ENCODE measurements around the gene GPC4. TPM values are rescaled to one million over a fixed set of nuclear protein-coding genes. Genes with fewer than 3 reads are reported as not detected.

The GPC4 gene
- 11.6 TPM for total RNA-seq
- long read RNA-seq, full-length matches to known transcripts, result 8 of 10 reads
- long read RNA-seq, partial matches to known transcripts, result 2 of 10 reads
- long read RNA-seq, other reads (novel, unspliced or antisense), result 0 of 10 reads

DNA sequence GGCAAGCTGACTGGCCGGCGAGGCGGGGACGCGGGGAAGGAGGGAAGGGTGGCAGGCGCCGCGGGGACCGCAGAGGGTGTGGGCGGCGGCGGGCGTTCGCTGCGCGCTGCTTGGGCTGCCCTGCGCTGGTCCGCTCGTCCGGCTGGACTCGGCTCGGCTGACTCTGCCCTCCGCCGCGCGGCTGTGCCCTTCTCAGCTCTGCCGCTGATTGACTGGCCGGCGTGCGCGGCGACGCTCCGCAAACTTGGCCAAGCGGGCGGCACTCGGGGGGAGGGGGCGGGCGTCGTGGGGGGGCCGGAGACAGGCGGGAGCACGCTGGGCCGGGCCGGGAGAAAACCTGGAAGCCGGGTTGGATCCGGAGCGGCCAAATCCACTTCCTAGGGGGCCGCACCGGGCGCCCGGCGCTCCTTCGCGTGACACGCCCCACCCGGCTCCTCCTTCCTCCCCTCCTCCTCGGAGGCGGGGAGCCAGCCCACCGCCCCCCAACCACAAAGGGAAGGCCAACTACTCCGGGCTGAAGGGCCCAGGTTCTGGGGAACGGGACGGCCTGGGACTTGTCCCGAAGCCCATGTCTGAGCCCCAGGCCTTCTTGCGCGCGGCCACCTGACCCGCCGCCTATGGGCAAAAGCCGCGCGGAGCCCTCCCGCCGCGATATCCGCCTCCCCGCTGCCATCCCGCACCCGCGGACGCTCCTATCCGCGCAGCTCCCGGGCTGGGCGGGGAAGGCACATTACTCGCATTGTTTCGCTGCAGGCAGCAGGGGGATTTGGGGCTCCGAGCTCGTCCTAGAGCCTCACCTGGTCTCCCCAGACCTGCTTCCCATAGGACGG, at the start of gene GPC4:
TSS of gene GPC4 (minus strand) at position 214 of the 830 bp plus-strand sequence. CDS start 524 bp downstream, outside the sequence.
- ATAC-seq, result peak; percentile 89
- peak; percentile 78 for DNase-seq
- intact Hi-C loops (cut with micrococcal nuclease), result no loop called here

DNA sequence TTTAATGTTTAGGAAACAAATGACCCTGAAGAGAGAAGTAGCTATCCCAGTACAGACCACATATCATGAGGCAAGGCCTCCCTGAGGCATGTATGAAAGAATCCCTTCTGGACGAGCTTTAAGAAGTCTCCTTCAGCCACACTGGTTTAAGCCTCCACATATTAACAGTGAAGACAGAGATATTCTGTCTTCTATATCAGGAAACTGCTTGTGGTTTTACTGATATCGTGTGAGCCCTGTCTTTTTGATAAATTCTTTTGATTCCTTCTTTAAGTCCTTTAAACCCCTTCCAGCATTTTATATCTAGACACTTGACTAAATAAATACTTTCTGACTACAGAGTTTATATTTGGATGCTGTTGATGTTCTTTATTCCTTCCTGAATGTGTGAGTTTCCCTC, 45.9 kb upstream of the GPC4 start:
- ATAC-seq, result no peak
- no peak for DNase-seq
- intact Hi-C loops (cut with micrococcal nuclease), result no loop called here

DNA sequence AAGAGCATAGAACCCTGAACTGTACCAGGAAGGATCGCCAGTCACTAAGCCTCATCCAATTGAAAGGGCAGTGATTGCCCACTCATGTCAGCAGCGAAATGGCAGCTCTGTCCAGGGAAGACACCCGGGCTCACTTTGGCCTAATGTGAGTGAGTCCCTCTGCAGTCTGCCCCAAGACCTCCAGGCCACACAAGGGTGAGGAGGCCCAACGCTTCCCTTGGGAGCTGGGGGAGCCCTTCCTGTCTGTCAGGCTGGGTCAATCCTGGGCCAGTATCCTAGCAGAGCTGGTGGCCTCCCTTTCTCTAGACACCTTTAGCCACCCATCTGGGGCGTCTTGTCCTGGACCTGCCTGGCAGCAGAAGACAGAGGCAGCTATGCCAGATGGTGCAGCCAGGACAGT, 39.6 kb upstream of the GPC4 start:
- no peak for DNase-seq
- no peak for ATAC-seq
- intact Hi-C loops (cut with micrococcal nuclease), result no loop called here

DNA sequence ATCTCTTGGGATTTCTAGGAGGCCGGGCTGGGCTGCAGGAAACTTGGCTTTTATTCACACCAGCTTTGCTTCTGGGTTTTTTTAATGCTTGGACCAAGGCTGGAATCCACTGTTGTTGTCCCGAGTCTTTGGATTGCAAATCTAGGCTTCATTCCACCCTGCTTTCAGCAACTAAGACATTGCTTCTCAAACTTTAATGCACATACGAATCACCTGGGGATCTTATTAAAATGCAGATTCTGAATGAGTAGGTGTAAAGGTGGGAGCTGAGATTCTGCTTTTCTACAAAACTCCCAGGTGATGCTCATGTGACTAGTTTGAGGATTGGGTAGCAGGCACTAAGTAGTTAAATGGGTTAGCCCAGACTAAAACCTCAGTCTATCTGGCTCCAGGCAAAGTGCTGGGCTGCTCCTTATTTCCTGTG, 39.2 kb upstream of the GPC4 start:
- intact Hi-C loops (cut with micrococcal nuclease), result no loop called here
- no peak for DNase-seq
- peak; percentile 33 for ATAC-seq

DNA sequence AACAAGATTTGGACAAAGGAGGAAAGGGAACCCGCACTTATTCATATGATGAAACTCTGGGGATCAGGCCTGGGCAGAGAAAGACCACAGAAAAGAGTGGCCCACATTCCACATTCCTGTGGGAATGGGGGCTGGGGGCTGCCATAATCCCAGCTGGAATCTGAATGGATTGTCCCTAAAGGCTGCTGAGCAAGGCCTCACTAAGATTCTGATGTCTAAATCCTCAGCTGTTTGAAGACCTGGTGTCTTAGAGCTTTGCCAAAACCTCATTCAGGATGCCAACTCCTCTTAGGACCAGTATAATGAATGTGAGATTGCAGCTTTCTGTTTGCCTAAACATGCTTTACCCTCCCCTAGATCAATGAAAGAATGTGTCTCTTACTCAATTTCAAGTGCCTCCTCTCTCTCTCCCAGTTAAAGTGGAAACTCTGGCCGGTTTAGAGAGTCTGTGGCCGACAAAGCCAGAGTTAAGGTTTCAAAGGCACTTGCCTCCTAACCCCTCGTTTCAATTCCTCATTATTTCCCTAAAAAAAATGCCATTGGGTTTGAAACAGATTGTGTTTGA, 33.3 kb upstream of the GPC4 start:
- intact Hi-C loops (cut with micrococcal nuclease), result no loop called here
- ATAC-seq, result no peak
- DNase-seq, result no peak

DNA sequence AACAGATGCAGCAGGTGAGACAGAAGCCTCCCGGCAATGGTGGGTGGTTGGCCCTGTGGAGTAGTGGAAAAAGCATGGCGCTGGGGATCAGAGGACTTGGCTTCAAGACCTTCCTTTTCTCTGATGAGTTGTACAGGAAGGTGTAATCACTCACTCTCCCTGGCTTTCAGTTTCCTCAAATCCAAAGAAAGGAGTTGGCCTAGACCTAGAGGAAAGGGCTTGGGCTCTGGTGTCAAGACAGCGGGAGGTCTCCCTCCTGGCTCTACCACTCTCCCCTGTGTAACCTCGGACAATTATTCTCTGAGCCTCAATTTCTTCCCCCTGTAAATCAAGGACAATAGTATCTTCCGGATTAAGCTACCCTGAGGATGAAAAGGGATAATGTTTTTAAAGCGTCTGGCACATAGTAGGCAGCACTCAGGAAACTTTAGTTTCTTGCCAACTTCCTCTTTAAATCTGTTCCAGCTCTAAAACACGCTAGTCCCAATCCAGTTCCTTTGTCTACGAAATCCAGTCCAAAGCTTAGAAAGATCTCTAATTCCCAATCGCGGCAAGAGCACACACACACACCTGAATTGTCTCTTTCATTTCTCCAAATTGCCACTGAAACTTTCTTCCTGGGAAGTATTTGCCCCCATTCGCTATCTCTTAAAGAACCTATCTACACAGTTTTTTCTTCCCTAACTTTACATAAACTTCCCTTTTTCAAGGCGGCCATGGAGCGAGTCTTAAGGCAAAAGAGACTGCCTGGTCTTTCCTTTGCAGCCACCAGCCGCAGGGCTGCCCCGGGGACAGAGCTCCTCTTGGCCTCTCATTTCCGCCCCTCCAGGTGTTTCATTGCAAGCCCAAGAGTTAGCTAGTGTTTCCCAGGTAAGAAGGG, 29.9 kb upstream of the GPC4 start:
- DNase-seq (no peak), ATAC-seq (peak; percentile 25)
- intact Hi-C loops (cut with micrococcal nuclease), result no loop called here

DNA sequence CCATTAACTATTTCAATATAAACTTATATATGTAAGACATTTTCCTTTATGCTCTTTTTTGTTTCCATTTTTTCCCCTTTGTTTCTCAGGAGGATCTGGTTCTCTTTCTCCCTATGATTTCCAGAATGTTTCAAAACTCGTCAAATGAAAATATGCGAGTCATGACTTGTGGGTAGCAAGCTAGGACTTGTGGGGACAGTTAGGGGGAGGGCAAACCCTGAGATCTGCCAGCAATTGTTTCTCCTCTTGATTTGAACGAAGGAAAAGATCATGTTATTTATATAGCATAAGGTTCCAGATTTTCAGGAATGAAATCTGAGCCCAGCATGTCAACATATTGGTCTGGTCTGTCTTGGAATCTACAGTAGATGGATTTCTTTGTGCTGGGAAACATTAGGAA, 28.9 kb upstream of the GPC4 start:
- intact Hi-C loops (cut with micrococcal nuclease), result no loop called here
- DNase-seq (no peak), ATAC-seq (no peak)

DNA sequence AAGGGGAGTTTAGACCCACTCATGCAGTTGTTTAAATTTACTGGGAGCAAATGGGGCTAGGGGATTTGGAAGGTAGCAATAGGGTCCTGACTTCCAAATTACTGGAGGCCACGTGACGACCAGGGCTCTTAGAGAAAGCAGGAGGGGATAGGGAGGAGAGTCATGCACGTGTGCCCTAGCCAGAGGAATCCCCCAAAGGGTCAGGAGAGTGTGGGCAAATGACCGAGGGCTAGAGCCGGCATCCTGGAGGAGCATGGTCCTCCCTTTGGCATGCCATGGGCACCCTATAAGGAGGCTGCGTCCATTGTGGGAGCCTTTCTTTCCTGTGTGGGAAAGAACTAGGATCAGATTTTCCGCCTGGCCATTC, 25.5 kb upstream of the GPC4 start:
- no peak for DNase-seq
- ATAC-seq, result no peak
- intact Hi-C loops (cut with micrococcal nuclease), result no loop called here

DNA sequence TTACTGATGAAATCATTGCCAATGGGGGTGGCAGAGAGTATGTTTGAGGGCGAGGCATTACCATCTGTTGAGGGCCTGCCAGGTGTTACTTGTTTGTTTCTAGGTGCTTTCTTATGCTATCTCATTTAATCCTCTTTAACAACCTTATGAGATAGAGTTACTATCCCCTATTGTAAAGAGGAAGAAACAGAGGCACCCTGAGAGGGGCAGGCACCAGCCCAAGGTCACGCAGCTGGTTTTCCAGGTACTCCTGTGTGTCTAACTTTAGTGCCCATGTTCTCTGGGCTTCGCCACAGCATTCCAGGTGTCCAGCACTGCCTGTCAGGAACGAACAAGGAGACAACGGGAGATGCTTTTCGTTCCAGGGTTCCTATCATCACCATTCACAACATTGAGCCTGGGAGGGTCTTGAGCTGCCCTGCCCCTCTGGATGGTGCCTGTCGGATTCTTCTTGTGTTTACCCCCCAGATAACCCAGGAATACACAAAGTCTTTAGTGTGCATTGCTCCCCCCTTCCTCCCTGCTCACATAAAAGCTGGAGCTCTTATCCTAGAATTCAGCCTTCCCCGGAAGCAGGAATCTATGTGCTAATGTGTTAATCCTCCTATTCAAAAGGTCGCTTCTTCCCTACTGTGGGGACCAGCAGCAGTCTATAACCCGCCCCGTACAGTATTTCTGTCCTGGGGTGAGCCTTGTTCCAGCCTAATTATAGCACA, 24.9 kb upstream of the GPC4 start:
- intact Hi-C loops (cut with micrococcal nuclease), result no loop called here

DNA sequence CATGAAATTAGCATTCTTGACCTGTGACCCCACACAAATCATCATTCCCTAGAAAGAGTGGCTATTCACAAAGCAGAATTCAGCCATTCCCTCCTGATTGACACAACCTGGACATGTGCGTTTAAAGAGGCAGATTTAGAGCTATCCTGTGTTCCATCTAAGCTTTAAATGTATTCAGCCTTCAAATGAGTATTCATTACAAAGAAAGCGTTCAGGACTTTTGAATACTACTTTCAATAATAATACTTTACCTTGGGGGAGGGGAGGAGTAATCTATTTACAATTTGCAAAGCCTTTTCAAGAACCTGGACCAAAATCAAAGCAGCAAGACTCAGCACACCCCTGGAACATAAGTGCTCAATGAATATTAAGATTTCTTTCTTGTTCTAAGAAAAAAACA, 22.5 kb upstream of the GPC4 start:
- intact Hi-C loops (cut with micrococcal nuclease), result no loop called here
- DNase-seq, result no peak
- ATAC-seq, result no peak

More for the DNA sequence above, 24.9 kb upstream of the GPC4 start:
- DNase-seq (no peak), ATAC-seq (no peak)

DNA sequence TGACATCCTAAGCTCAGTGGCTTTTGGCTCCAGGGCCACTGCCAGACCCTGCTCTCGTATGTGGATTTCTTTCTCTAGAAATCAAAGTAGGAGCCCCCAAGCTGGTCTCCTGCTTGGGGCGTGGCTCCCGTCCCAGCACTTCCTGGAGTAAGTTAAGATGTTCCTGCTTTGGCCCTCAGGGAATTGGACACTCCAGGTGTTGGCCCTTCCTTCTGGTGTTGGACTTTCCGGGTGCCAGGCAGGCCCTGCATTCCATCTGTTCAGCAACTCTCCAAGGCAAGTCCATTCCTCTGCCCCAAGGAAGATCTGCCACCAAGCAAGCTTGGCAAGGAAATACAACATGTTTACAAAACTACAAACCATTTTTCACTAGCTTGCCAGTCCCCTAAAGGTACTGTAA, 22.1 kb upstream of the GPC4 start:
- no peak for DNase-seq
- intact Hi-C loops (cut with micrococcal nuclease), result no loop called here
- ATAC-seq, result no peak

DNA sequence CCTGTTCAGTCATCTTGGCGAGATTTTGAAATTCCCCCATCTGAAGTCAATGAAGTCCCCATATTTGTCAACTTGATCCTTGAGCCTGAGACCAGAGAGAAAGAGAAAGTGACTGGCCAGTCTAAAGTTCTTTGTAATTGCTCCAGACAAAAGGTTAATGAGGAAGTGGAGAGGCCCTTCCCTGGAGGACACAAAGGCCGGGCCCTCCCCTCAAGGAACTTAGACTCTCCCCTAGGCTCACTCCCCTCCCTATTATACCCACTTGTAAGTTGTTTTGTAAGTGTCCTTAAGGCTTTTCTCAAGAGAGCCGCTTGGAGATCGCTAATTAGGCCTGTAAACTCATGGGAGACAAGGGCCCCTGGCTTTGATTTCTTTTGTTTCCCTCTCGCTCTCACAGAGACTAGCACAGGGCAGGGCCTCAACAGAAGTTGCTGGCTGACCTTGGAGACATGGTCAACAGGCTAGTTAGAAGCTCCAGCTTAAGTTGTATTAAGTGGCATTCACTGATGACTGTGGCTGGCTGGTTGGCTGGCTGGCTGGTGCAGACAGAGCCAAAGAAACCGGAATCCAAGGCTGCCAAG, 20.3 kb upstream of the GPC4 start:
- intact Hi-C loops (cut with micrococcal nuclease), result no loop called here
- DNase-seq, result no peak
- ATAC-seq, result no peak

DNA sequence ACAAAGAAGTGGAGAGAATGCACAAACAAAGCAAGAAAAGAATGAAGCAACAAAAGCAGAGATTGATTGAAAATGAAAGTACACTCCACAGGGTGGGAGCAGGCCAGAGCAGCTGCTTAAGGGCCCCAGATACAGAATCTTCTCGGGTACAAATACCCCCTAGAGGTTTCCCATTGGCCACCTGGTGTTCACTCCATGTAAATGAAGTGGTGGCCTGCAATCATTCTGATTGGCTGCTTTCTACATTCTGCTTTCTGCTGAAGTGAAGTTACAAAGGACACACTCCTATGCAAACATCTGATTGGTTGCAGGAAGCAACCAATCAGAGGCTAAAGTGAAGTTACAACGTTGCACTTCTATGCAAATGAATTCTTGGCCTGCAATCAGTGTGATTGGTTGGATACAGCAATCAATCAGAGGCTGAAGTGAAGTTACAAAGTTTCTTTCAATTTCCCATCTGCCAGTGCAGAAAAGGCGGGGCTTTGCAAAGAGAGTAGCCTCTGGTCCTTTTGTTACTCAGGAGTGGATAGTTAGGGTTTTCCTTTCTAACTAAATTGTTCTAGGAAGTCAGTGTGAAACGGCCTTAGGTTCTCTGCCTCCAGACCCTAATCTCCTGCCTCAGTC, 19.0 kb upstream of the GPC4 start:
- ATAC-seq, result no peak
- intact Hi-C loops (cut with micrococcal nuclease), result no loop called here
- no peak for DNase-seq

DNA sequence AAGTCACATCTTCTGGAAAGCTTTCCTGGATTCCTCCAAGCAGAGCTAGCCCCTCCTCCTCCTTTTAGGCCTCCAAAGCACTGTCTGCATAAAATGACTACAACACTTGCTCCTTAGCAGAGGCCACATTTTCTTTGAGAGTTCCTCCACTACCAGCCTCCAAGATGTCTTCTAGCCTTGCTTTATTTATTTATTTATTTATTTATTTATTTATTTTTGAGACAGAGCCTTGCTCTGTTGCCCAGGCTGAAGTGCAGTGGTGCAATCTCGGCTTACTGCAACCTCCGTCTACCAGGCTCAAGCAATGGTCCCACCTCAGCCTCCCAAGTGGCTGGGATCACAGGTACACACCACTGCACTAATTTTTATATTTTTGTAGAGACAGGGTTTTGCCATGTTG, 4.6 kb upstream of the GPC4 start:
- intact Hi-C loops (cut with micrococcal nuclease), result no loop called here
- ATAC-seq (no peak), DNase-seq (no peak)

DNA sequence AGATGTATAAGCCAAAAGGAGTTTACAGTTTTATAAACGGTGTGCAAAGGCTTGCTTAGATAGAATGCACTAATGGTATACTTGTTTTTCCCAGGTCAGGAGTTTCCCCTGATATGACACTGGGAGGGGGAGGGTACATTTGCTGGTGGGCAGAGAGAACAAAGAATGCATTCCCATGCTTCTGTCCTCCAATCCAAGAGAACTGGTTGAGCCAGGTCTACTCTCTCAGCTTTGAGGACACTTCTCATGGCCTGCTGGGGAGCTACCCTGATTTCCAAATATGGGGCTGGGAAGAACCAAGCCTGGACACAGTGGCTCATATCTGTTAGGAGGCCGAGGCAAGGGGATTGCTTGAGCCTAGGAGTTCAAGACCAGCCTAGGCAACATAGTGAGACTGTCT, 3.3 kb upstream of the GPC4 start:
- ATAC-seq, result no peak
- intact Hi-C loops (cut with micrococcal nuclease), result no loop called here
- no peak for DNase-seq

DNA sequence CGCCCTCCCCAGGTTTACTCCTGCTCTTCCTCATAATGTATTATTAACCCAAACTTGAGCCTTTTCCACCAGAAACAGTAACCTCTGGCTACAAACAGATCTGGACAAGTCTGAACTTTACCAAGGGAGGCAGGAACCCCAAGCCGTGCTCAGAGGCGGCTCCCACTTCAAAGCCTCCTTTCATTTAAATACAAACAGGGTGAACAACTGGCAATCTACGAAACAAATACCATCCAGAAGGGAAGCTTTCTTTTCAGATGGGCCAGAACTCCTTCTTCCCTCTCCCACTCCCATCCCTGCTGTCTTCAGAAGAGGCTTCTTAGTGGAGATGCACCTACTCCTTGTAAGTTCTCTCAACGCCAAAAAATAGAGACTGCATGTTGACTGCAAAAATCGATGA, 2.1 kb upstream of the GPC4 start:
- intact Hi-C loops (cut with micrococcal nuclease), result no loop called here
- ATAC-seq, result no peak
- no peak for DNase-seq

DNA sequence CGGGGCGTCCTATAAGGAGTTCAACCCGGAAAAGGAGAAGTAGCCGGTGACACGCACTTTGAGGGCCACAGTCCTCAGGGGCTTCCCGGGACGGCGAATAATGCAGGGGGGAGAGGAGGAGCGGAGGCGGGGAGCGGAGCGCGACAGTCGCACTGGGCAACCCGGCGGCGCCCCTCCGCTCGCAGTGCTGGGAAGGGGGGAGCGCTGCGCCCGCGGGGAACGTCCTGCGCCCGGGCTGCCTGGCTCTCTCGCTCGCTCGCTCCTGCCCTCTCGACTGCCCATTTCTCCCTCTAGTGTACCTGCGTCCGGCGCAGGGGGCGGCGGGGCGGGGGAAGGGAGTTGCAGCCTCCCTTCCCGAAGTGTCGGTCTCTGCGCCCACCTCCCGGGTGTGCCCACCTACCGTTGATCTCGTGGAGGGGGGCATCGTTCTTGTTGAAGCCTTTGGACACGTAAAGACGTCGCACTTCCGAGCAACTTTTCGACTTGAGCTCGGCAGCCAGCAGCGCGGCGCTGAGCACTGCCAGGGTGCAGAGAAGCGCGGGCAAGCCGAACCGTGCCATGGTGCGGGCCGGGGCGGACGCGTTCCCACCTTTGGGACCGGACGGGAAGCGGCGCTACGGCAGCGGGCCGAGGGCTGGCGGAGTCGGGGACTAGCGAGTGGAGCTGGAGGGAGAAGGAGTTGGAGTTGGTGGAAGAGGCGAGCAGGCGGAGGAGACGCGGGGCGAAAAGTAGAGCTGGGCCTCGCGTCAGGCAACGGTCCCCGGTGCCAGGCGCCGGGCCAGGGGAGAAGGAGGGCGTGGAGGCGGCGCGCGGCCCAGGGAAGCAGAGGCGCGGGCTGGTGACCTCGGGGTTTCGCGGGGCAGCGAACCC, 648 bp downstream of the GPC4 start:
- intact Hi-C loops (cut with micrococcal nuclease), result no loop called here
- ATAC-seq, result peak; percentile 62
- DNase-seq, result peak; percentile 32

Data from left ventricle myocardium superior (tissue), 1 donor.